GM12878 (cell line): ENCODE results near the gene RECK.

Experiments used
- BRCA1 ChIP-seq: IDR thresholded peaks from 2 replicates; pipeline ENCODE4 v1.6.1; 2011; ENCODE audit warnings: low read depth, low read length, improper control_type of control experiment
- E4F1 ChIP-seq: fragments of 450-650 bp; IDR thresholded peaks from 2 replicates; pipeline ENCODE4 v1.6.1; 2018; ENCODE audit warnings: borderline replicate concordance, mild to moderate bottlenecking; ENCODE audit not compliant: partially characterized antibody
- EP300 ChIP-seq, 2 experiments: fragments of 150-350 bp in 1 of 2; IDR thresholded peaks; 2 replicates each; pipeline ENCODE4 v1.6.1; 2011 to 2012; ENCODE audit warnings: low read depth in 2 of 2, low read length in 2 of 2, borderline replicate concordance in 1 of 2, improper control_type of control experiment in 1 of 2, inconsistent platforms in 1 of 2; ENCODE audit not compliant: control insufficient read depth in 1 of 2
- NR2C2 ChIP-seq: IDR thresholded peaks from 2 replicates; pipeline ENCODE4 v1.6.1; 2011; ENCODE audit warnings: borderline replicate concordance, low read depth; ENCODE audit not compliant: control insufficient read depth, insufficient read length
- PRDM15 ChIP-seq: fragments of 450-650 bp; formaldehyde crosslinking; IDR thresholded peaks from 2 replicates; pipeline ENCODE4 v1.4.0; 2020; ENCODE audit warnings: mild to moderate bottlenecking, moderate library complexity

DNA sequence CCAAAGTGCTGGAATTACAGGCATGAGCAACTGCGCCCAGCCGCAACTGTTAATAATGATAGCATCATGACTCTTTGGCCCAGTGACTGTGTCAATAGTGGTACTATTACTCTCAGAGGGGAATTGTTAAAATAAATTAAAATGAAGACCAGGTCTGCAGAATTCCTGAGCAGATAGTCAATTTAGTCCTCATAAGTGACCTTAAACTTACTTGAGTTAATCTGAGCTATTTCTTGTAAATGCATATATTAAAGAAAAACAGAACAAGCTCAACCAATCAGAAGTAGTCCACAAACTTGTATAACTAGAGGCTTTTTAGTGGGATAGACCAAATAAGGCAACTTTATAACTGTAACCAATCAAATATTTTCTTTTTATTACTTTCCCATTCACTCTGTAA, 1.7 kb upstream of the RECK start:
- TF ChIP-seq BRCA1 (no peak), EP300 (IDR thresholded peaks at IDR 0.05; ENCODE audit: borderline replicate concordance in 1 of 2, control insufficient read depth in 1 of 2, low read depth in 2 of 2, low read length in 2 of 2) (no peak), NR2C2 (no peak), E4F1 (no peak), PRDM15 (no peak)
